Measurements from ENCODE around the gene CHMP4B.

The CHMP4B gene

DNA sequence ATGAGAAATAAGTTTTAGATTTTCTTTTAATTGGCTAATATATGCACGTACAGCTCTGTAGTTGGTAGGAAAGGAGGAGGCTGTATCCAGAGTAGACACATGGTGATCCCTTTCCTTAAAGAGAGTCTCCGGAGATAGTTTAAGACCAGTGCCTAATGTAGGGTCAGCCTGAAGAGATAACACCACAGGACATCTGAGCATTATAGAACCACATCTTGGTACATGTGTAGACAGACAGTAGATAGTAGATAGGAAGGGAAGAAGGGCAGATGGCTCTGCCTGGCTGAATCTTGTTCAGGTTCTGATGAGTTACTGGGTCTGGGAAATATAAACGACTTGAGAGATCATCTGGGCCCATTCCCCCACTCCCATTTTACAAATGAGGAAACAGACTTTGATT is 18.5 kb downstream of the CHMP4B start:
- ATAC-seq, result no peak
- no peak for TF ChIP-seq PPARA (CRISPR knock-in tag; IDR thresholded peaks at IDR 0.05; ENCODE audit: borderline replicate concordance)
- TF ChIP-seq, protein P1, sequence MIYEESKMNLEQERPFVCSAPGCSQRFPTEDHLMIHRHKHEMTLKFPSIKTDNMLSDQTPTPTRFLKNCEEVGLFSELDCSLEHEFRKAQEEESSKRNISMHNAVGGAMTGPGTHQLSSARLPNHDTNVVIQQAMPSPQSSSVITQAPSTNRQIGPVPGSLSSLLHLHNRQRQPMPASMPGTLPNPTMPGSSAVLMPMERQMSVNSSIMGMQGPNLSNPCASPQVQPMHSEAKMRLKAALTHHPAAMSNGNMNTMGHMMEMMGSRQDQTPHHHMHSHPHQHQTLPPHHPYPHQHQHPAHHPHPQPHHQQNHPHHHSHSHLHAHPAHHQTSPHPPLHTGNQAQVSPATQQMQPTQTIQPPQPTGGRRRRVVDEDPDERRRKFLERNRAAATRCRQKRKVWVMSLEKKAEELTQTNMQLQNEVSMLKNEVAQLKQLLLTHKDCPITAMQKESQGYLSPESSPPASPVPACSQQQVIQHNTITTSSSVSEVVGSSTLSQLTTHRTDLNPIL (CRISPR knock-in tag; IDR thresholded peaks at IDR 0.05; ENCODE audit: low read depth), result no peak
- TF ChIP-seq, protein P2, sequence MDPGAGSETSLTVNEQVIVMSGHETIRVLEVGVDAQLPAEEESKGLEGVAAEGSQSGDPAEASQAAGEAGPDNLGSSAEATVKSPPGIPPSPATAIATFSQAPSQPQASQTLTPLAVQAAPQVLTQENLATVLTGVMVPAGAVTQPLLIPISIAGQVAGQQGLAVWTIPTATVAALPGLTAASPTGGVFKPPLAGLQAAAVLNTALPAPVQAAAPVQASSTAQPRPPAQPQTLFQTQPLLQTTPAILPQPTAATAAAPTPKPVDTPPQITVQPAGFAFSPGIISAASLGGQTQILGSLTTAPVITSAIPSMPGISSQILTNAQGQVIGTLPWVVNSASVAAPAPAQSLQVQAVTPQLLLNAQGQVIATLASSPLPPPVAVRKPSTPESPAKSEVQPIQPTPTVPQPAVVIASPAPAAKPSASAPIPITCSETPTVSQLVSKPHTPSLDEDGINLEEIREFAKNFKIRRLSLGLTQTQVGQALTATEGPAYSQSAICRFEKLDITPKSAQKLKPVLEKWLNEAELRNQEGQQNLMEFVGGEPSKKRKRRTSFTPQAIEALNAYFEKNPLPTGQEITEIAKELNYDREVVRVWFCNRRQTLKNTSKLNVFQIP (CRISPR knock-in tag; IDR thresholded peaks at IDR 0.05; ENCODE audit: borderline replicate concordance, low read depth), result no peak
- no peak for TF ChIP-seq ESRRG (CRISPR knock-in tag; IDR thresholded peaks at IDR 0.05)
- no peak for TF ChIP-seq ZC3H10 (CRISPR knock-in tag; IDR thresholded peaks at IDR 0.05)
- no peak for TF ChIP-seq ZFP30 (CRISPR knock-in tag; IDR thresholded peaks at IDR 0.05)

DNA sequence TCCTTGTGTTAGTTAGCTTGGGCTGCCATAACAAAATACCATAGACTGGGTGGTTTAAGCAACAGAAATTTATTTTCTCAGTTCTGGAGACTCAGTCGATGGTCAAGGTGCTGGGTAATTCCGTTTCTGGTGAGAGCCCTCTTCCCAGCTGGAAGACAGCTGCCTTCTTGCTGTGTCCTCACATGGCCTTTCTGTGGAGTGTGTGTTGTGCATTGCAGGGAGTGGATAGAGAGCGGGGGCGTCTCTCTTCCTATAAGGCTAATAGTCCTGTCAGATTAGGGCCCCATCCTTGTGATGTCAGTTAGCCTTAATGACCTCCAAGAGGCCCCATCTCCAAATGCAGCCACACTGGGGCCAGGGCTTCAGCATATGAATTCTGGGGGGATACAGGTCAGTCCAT is 19.2 kb downstream of the CHMP4B start:
- ATAC-seq, result no peak; the same call in 2 of the 3 replicates
- TF ChIP-seq ESRRG (CRISPR knock-in tag; IDR thresholded peaks at IDR 0.05) (no peak), ZC3H10 (CRISPR knock-in tag; IDR thresholded peaks at IDR 0.05) (no peak), ZNF70 (CRISPR knock-in tag; IDR thresholded peaks at IDR 0.05) (no peak), ISL1 (CRISPR knock-in tag; IDR thresholded peaks at IDR 0.05) (no peak), TCF4 (CRISPR knock-in tag; IDR thresholded peaks at IDR 0.05; ENCODE audit: borderline replicate concordance) (no peak), TOX (CRISPR knock-in tag; IDR thresholded peaks at IDR 0.05; ENCODE audit: borderline replicate concordance) (no peak), ARNTL (CRISPR knock-in tag; IDR thresholded peaks at IDR 0.05; ENCODE audit: borderline replicate concordance, low read depth) (no peak), SNAI2 (CRISPR knock-in tag; IDR thresholded peaks at IDR 0.05) (no peak), ZFP3 (CRISPR knock-in tag; IDR thresholded peaks at IDR 0.05) (no peak), GLIS3 (CRISPR knock-in tag; IDR thresholded peaks at IDR 0.05) (no peak), BACH2 (CRISPR knock-in tag; IDR thresholded peaks at IDR 0.05; ENCODE audit: borderline replicate concordance) (no peak), ZNF565 (CRISPR knock-in tag; conservative IDR thresholded peaks at IDR 0.05; ENCODE audit: low read depth) (no peak), OSR1 (CRISPR knock-in tag; IDR thresholded peaks at IDR 0.05) (no peak), PPARA (CRISPR knock-in tag; IDR thresholded peaks at IDR 0.05; ENCODE audit: borderline replicate concordance) (no peak), ZFP30 (CRISPR knock-in tag; IDR thresholded peaks at IDR 0.05) (no peak)
- TF ChIP-seq, protein P2 (CRISPR knock-in tag; IDR thresholded peaks at IDR 0.05; ENCODE audit: borderline replicate concordance, low read depth), result no peak
- TF ChIP-seq, protein P3, sequence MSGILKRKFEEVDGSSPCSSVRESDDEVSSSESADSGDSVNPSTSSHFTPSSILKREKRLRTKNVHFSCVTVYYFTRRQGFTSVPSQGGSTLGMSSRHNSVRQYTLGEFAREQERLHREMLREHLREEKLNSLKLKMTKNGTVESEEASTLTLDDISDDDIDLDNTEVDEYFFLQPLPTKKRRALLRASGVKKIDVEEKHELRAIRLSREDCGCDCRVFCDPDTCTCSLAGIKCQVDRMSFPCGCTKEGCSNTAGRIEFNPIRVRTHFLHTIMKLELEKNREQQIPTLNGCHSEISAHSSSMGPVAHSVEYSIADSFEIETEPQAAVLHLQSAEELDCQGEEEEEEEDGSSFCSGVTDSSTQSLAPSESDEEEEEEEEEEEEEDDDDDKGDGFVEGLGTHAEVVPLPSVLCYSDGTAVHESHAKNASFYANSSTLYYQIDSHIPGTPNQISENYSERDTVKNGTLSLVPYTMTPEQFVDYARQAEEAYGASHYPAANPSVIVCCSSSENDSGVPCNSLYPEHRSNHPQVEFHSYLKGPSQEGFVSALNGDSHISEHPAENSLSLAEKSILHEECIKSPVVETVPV (CRISPR knock-in tag; IDR thresholded peaks at IDR 0.05), result no peak
- TF ChIP-seq, protein P4, sequence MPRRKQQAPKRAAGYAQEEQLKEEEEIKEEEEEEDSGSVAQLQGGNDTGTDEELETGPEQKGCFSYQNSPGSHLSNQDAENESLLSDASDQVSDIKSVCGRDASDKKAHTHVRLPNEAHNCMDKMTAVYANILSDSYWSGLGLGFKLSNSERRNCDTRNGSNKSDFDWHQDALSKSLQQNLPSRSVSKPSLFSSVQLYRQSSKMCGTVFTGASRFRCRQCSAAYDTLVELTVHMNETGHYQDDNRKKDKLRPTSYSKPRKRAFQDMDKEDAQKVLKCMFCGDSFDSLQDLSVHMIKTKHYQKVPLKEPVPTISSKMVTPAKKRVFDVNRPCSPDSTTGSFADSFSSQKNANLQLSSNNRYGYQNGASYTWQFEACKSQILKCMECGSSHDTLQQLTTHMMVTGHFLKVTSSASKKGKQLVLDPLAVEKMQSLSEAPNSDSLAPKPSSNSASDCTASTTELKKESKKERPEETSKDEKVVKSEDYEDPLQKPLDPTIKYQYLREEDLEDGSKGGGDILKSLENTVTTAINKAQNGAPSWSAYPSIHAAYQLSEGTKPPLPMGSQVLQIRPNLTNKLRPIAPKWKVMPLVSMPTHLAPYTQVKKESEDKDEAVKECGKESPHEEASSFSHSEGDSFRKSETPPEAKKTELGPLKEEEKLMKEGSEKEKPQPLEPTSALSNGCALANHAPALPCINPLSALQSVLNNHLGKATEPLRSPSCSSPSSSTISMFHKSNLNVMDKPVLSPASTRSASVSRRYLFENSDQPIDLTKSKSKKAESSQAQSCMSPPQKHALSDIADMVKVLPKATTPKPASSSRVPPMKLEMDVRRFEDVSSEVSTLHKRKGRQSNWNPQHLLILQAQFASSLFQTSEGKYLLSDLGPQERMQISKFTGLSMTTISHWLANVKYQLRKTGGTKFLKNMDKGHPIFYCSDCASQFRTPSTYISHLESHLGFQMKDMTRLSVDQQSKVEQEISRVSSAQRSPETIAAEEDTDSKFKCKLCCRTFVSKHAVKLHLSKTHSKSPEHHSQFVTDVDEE (CRISPR knock-in tag; IDR thresholded peaks at IDR 0.05), result no peak
- TF ChIP-seq, protein P5, sequence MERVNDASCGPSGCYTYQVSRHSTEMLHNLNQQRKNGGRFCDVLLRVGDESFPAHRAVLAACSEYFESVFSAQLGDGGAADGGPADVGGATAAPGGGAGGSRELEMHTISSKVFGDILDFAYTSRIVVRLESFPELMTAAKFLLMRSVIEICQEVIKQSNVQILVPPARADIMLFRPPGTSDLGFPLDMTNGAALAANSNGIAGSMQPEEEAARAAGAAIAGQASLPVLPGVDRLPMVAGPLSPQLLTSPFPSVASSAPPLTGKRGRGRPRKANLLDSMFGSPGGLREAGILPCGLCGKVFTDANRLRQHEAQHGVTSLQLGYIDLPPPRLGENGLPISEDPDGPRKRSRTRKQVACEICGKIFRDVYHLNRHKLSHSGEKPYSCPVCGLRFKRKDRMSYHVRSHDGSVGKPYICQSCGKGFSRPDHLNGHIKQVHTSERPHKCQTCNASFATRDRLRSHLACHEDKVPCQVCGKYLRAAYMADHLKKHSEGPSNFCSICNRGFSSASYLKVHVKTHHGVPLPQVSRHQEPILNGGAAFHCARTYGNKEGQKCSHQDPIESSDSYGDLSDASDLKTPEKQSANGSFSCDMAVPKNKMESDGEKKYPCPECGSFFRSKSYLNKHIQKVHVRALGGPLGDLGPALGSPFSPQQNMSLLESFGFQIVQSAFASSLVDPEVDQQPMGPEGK (CRISPR knock-in tag; IDR thresholded peaks at IDR 0.05; ENCODE audit: borderline replicate concordance), result no peak
